Left ventricle myocardium inferior (tissue), 1 donor: ENCODE results near the gene PRPS2. TPM values are rescaled to one million over a fixed set of nuclear protein-coding genes. Genes with fewer than 3 reads are reported as not detected.
A peak's percentile ranks its signal among the peaks of the same experiment; 100 is the strongest.

ENCODE experiments used
- DNase-seq: peaks from one replicate; pipeline ENCODE4 v3.0.0-alpha.2; 2020
- H3K27ac ChIP-seq: fragments of 200-600 bp; replicated peaks from 2 replicates; pipeline ENCODE4 v1.8.0; 2021
- H3K27me3 ChIP-seq: fragments of 200-600 bp; 2 replicates; pipeline ENCODE4 v1.8.0; 2021; ENCODE audit warnings: low read depth
- H3K36me3 ChIP-seq: fragments of 200-600 bp; 2 replicates; pipeline ENCODE4 v1.8.0; 2021
- H3K4me1 ChIP-seq: fragments of 200-600 bp; 2 replicates; pipeline ENCODE4 v1.8.0; 2021
- H3K4me3 ChIP-seq: fragments of 200-600 bp; 2 replicates; pipeline ENCODE4 v1.8.0; 2021; ENCODE audit warnings: mild to moderate bottlenecking, moderate library complexity
- H3K9me3 ChIP-seq: fragments of 200-600 bp; replicated peaks from 2 replicates; pipeline ENCODE4 v1.8.0; 2021
- intact Hi-C: fragments of 100-400 bp; cut with micrococcal nuclease; formaldehyde crosslinking; loops from one replicate; pipeline ENCODE4 v1.11.0; 2022
- total RNA-seq: library from RNA; stranded (reverse); fragmentation: NEBNext Ultra II Directional; extraction: Animal tissue kit (Norgen Biotek cat#: 25700); gene quantifications from one replicate; pipeline ENCODE4 v1.2.1, GENCODE V29; 2021
- TF ChIP-seq, protein P1 (sequence below): fragments of 200-600 bp; IDR thresholded peaks from 2 replicates; pipeline ENCODE4 v1.8.0; 2021; ENCODE audit warnings: antibody characterized with exemption, mild to moderate bottlenecking, borderline replicate concordance
- donor health status: DM: no; HTN: yes; CAD: no; lungs with severe emphysema.

The PRPS2 gene
- total RNA-seq, 1 donor from 2014 or later, result 3.7 TPM

DNA sequence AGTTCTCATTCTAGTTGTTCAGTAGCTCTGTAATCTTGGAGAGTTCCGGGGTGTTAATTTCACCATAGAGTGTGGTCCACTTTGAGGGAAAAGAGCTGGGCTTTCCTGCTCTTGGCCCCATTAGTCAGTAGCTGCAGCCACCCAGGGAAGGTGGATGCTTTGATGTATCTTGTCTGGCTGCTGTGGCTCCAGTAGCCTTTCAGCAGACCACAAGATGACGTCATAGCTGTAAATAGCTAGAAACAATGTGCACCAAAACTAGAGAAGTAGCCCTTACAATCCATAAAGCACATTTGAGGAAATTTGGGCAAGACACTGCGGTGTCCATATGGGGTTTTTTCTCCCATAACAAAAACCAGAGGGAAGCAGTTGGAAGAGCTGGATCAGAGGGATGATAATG, 32.9 kb upstream of the PRPS2 start:
- TF ChIP-seq, protein P1, sequence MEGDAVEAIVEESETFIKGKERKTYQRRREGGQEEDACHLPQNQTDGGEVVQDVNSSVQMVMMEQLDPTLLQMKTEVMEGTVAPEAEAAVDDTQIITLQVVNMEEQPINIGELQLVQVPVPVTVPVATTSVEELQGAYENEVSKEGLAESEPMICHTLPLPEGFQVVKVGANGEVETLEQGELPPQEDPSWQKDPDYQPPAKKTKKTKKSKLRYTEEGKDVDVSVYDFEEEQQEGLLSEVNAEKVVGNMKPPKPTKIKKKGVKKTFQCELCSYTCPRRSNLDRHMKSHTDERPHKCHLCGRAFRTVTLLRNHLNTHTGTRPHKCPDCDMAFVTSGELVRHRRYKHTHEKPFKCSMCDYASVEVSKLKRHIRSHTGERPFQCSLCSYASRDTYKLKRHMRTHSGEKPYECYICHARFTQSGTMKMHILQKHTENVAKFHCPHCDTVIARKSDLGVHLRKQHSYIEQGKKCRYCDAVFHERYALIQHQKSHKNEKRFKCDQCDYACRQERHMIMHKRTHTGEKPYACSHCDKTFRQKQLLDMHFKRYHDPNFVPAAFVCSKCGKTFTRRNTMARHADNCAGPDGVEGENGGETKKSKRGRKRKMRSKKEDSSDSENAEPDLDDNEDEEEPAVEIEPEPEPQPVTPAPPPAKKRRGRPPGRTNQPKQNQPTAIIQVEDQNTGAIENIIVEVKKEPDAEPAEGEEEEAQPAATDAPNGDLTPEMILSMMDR, result no peak
- DNase-seq, result no peak
- H3K36me3 ChIP-seq, result no peaks in the 10 kb centered on the region
- no peaks in the 10 kb centered on the region for H3K27me3 ChIP-seq
- no peaks in the 10 kb centered on the region for H3K9me3 ChIP-seq
- no peak overlapping the region for H3K27ac ChIP-seq
- H3K4me1 ChIP-seq, result no peaks in the 10 kb centered on the region
- H3K4me3 ChIP-seq, result no peak overlapping the region
- intact Hi-C loops, result no loop called here

DNA sequence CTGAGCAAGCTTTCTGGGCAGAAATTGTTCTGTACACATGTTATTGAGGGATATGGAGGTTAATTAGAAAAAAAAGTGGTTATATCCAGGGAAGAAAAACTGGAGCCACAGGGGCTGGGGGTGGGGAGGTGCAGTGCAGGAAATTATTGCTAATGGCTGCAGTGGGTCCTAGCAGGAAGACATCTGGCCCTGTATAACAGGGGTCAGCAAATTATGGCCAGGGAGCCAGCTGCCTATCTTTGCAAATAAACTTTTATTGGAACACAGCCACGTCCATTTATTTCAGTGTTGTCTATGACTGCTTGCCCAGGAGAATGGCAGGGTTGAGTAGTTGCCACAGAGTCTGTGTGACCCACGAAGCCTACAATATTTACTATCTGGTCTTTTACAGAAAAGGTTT, 23.4 kb upstream of the PRPS2 start:
- DNase-seq, result no peak
- H3K4me1 ChIP-seq, result no peaks in the 10 kb centered on the region
- intact Hi-C loops, result no loop called here
- TF ChIP-seq, protein P1, result no peak
- no peaks in the 10 kb centered on the region for H3K36me3 ChIP-seq
- no peak overlapping the region for H3K27ac ChIP-seq
- H3K4me3 ChIP-seq, result no peak overlapping the region
- H3K27me3 ChIP-seq, result peaks cover 17% of the 10 kb centered on the region
- H3K9me3 ChIP-seq, result no peaks in the 10 kb centered on the region

DNA sequence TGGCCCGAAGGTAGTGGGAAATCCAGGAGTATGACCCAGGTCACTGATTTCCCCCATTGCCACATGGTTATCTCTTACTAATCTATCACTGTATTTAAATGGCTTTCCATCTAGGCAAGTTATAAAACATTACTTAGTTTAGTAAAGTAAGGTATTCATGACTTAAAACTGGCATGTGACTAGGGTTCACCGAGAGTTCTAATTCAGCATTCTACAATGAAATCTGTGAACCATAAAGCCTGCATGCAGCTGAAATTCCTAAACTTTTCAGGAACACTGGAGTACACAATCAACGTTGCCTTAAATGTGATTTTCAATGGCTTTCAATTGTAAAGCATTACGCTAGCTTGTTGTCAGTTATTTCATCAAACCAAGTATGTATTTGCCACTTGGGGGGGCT, 22.7 kb upstream of the PRPS2 start:
- Histone ChIP-seq H3K36me3 (no peaks in the 10 kb centered on the region), H3K4me3 (no peak overlapping the region), H3K27ac (no peak overlapping the region), H3K9me3 (no peaks in the 10 kb centered on the region), H3K27me3 (peaks cover 24% of the 10 kb centered on the region), H3K4me1 (no peaks in the 10 kb centered on the region)
- intact Hi-C loops, result no loop called here
- no peak for DNase-seq
- TF ChIP-seq, protein P1, result no peak

DNA sequence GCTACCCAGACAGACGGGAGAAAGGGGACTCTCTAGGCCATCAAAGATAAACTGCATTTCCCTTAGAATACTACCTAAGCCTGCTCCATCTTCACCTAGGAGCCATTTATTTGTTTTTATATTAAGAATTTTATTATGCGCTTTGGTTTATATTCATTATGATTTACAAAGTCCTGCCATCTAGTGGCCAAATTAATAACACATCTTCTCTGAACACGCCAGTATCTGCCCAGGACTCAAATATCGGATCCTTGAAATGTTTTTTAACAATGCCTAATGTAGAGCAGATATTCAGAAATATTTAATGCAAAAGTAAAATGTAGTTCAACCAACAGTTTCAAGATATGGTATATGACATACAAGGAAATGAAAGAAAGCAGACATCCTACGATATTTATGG, 20.8 kb upstream of the PRPS2 start:
- no peaks in the 10 kb centered on the region for H3K4me1 ChIP-seq
- no peak overlapping the region for H3K27ac ChIP-seq
- no peak overlapping the region for H3K4me3 ChIP-seq
- no peaks in the 10 kb centered on the region for H3K36me3 ChIP-seq
- TF ChIP-seq, protein P1, result peak; percentile 62
- DNase-seq, result no peak
- intact Hi-C loops, result no loop called here
- no peaks in the 10 kb centered on the region for H3K9me3 ChIP-seq
- H3K27me3 ChIP-seq, result peaks cover 36% of the 10 kb centered on the region

DNA sequence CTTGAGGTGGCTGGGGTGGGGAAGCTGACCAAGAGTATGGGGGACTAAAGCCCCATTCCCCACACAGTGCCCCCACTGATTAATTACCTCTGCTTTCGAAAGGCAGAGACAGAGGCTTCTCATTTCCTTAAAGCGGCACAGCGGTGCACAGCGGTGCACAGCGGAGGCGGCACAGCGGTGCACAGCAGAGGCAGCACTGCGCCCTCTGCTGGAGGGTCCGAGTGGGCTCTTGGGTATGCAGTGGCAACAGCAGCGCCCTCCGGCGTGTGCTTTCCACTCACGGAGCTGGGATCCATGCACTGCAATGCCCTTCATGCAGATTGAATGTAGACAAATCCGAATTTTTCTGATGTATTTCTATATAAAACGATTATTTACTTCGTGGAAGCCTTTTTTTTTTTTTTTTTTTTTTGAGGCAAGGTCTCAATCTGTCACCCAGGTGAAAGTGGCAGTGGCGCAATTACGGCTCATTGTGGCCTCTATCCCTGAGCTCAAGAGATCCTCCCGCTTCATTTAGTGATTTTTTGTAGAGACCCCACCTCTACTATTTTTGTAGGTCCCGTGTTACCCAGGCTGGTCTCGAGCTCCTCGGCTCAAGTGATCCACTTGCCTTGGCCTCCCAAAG, 19.7 kb upstream of the PRPS2 start:
- Histone ChIP-seq H3K27me3 (peaks cover 36% of the 10 kb centered on the region), H3K9me3 (no peaks in the 10 kb centered on the region), H3K4me3 (no peak overlapping the region), H3K4me1 (no peaks in the 10 kb centered on the region), H3K27ac (no peak overlapping the region), H3K36me3 (no peaks in the 10 kb centered on the region)
- intact Hi-C loops, result no loop called here
- DNase-seq, result peak; percentile 22
- TF ChIP-seq, protein P1, result peak; percentile 61
